Uterus (tissue), 2 donors: Measurements from ENCODE around the gene CSF3R.

Source experiments
- POLR2A ChIP-seq, 2 donors: fragments of 450-650 bp; IDR thresholded peaks; one replicate each; pipeline ENCODE4 v1.6.1; 2016; ENCODE audit warnings: antibody characterized with exemption in 2 of 2, mild to moderate bottlenecking in 1 of 2, moderate library complexity in 1 of 2
- TF ChIP-seq, protein P1 (sequence below), 4 experiments: fragments of 200-600 bp in 2 of 4; fragments of 450-650 bp in 2 of 4; sonication (generic) in 2 of 4; IDR thresholded peaks; one replicate each; pipeline ENCODE4 v1.5.1; 2016 to 2019; ENCODE audit warnings: antibody characterized with exemption in 4 of 4, mild to moderate bottlenecking in 2 of 4, moderate library complexity in 1 of 4

DNA sequence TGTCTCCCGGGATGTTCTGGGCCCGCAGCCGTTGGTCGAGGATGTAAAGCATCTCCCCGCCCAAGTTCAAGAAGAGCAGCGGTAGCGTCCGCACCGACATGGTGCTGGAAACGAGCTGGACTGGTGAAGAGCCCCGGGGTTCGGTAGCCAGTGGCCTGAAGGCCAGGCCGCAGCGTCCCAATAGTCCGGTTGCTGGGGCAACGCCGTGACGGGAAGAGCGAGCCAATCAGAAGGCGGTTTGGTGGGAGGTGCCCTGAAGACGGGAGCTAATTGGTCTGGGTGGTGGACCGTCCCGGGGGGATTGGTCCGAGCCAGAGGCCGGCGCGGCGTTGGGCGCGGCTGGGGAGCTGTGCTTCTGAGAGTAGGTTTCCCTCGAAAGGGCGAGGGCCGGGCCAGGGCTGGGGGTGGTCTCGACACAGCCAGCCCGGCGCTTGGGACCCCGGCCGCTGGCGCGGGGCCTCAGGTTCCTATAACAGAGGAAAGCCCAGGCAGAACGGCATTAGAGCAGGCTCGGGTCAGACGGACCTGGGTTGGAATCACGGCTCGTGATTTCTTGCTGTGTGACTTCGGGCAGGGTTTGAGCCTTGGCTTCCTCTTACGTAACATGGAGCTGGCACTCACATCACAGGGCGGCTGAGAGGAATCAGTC is 32.3 kb downstream of the CSF3R start, which contains the start of gene OSCP1:
- TF ChIP-seq, protein P1, sequence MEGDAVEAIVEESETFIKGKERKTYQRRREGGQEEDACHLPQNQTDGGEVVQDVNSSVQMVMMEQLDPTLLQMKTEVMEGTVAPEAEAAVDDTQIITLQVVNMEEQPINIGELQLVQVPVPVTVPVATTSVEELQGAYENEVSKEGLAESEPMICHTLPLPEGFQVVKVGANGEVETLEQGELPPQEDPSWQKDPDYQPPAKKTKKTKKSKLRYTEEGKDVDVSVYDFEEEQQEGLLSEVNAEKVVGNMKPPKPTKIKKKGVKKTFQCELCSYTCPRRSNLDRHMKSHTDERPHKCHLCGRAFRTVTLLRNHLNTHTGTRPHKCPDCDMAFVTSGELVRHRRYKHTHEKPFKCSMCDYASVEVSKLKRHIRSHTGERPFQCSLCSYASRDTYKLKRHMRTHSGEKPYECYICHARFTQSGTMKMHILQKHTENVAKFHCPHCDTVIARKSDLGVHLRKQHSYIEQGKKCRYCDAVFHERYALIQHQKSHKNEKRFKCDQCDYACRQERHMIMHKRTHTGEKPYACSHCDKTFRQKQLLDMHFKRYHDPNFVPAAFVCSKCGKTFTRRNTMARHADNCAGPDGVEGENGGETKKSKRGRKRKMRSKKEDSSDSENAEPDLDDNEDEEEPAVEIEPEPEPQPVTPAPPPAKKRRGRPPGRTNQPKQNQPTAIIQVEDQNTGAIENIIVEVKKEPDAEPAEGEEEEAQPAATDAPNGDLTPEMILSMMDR (IDR thresholded peaks at IDR 0.05), result no peak
- peak; percentile 94 to 95 for TF ChIP-seq POLR2A (IDR thresholded peaks at IDR 0.05)
